GOT3 (cell line): Measurements from ENCODE around the gene AP3B1.

ENCODE experiments used
- DNase-seq: peaks from one replicate; lab custom pipeline; 2025; ENCODE audit warnings: mixed read lengths; lab: John Stamatoyannopoulos, UW

AP3B1 gene, protein sequence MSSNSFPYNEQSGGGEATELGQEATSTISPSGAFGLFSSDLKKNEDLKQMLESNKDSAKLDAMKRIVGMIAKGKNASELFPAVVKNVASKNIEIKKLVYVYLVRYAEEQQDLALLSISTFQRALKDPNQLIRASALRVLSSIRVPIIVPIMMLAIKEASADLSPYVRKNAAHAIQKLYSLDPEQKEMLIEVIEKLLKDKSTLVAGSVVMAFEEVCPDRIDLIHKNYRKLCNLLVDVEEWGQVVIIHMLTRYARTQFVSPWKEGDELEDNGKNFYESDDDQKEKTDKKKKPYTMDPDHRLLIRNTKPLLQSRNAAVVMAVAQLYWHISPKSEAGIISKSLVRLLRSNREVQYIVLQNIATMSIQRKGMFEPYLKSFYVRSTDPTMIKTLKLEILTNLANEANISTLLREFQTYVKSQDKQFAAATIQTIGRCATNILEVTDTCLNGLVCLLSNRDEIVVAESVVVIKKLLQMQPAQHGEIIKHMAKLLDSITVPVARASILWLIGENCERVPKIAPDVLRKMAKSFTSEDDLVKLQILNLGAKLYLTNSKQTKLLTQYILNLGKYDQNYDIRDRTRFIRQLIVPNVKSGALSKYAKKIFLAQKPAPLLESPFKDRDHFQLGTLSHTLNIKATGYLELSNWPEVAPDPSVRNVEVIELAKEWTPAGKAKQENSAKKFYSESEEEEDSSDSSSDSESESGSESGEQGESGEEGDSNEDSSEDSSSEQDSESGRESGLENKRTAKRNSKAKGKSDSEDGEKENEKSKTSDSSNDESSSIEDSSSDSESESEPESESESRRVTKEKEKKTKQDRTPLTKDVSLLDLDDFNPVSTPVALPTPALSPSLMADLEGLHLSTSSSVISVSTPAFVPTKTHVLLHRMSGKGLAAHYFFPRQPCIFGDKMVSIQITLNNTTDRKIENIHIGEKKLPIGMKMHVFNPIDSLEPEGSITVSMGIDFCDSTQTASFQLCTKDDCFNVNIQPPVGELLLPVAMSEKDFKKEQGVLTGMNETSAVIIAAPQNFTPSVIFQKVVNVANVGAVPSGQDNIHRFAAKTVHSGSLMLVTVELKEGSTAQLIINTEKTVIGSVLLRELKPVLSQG

DNA sequence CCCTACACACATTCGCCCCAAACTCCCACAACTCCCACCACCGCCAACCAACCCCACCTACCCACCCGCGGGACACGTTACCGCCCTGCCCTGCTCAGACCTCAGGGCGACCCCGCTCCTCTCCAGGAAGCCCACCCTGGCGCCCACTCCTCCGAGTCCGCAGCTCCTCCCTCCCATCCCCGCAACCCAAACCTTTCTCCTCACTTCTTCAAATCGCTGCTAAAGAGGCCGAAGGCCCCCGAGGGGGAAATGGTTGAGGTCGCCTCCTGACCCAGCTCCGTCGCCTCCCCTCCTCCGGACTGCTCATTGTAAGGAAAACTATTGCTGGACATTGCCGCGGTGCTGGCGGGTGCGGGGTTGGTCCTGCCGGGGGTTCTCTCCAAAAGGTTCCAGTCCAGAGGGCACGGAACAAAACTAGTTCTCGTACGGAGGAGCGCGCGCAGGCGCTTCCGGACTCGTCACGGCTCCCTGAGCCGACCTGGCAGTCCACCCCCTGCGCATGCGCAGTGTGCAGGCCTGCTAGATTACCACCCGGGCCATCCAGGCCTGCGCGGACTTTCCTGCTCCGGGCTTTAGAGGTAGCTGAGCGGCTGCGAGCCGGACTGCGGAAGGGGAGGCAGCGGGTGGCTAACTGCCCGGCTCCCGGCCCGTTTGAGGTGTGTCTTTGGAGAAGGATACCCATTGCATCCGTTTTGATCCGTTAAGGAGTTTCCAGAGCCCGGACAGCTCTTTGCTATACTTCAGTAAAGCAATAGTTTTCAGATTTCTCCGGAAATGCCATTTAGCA lies at the start of gene AP3B1:
AP3B1 (minus strand) TSS at position 451 of the 787 bp plus-strand sequence; CDS start at position 332, 119 bp downstream.
- peak; percentile 98 for DNase-seq

DNA sequence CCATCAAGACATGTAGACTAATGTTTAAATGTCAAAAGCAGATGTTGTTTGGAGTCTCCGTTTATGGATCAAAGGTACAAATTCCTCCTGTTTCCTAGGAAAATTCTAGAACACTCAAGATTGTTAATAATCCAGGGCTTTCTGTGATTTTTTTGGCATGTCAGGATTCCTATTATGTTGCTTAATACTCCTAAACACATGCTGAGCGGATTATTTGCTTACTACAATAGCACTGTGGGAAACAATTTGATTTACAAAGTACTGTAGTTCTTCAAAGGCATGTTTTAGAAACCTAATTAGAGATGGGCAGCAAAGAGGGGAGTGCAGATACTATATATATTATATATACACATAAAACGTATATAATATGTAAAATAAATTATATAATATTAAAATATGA lies 46.9 kb upstream of the AP3B1 start:
- DNase-seq = no peak

DNA sequence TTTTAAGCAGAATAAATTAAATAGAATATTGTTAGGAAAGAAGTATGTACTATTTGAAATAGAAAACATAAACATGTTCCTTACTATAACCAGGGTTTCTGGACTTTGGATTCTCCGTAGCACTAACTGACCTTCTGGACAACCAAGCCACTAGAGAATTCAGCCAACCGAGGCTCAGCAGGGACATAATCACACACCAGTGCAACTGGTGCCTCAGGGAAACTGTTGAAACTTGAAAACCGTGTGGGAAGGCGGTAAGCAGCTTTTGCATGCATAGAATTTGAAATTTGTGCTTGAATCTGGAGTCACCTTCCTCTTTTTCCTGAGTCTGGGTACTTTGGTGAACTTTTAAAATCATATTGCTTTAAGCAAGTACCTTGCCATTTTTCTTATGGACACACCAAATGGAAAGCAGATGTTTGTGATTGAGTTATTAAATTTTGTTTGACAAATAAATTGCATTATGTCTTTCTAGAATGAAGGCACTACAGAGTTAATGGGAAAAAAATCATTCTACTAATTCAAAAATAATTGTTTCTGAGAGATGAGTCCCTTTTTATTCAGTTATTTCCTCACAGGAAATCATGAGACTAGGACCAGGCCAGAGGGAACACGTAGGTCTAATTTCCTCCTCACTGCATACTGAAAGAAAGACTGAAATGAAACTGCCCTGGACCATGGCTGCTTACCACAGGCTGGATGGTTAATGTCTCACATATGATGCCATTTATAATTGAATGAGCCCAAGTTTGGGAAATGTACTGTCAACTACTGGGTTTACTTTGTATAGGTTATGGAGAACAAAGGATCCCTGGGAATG lies 45.3 kb upstream of the AP3B1 start:
- no peak for DNase-seq

DNA sequence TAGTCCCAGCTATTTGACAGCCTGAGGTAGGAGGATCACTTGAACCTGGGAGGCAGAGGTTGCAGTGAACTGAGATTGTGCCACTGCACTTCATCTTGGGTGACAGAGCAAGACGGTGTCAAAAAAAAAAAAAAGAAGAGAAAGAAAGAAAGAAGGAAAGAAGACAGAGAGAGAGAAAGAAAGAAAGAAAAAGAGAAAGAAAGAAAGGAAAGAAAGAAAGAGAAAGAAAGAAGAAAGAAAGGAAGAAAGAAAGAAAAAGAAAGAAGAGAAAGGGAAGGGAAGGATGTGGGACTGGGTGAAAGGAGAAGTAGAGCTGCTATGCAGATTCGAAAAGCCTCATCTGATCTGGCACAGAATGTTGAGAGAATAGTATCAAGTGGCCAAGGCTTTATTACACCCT lies 42.2 kb upstream of the AP3B1 start:
- DNase-seq = no peak

DNA sequence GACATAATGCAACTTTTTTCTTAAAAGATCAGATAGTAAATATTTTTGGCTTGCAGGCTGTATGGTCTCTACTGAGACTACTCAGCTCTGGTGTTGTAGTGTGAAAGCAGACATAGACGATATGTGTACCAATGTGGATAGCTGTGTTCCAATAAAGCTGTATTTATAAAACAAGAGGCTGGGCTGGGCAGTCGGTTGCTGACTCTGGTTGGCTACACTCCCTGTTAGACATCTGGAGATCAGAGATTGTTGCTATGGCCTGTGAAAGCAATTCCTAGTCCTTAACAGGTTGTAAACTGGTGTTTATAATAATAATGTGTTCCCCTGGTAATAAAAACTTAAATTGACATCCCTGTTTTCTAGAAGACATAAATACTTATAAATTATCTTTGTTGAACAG lies 41.5 kb upstream of the AP3B1 start:
- DNase-seq = no peak

DNA sequence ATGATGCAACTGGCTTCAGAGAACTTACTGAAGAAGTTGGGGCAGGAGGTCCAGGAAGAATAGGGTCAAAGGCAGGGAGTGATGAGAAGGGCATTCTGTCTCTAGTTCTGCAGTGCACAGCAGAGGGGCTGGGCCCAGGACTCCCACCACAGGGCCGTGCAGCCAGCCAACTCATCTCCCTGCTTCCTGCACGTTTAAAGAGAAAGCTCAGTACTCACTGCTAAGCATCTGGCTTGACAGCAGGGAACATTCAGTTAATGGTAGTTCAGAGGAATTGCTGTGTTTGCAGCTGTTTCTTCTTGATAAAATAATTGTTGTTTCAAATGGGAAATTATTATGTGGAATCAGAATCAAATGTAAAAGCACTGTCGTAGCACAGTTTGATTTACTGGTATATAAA lies 40.3 kb upstream of the AP3B1 start:
- no peak for DNase-seq

DNA sequence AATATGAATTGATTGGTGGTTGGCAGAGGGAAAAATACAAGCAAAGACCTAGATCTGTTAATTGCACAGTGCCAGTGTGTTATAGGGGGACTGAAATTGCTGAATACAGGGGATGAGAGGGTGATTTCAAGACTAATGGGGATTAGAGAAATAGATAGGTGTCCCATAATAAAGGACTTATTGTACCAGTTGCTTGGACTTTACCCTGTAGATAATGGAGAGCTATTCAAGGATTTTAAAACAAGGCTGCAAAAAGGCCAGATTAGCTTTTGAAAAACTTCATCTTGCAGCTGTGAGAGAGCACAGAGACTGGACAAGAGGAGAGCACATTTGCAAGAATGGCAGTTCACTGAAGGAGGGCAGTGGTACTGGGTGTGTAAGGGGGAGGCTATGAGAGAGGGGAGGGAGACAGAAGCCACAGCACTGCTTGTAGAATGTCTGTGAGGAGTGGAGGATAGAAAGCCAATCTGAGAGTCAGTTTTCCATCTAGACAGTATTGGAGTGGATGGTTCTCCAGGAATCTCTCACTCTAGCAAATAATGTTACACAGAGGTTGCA lies 37.1 kb upstream of the AP3B1 start:
- no peak for DNase-seq

DNA sequence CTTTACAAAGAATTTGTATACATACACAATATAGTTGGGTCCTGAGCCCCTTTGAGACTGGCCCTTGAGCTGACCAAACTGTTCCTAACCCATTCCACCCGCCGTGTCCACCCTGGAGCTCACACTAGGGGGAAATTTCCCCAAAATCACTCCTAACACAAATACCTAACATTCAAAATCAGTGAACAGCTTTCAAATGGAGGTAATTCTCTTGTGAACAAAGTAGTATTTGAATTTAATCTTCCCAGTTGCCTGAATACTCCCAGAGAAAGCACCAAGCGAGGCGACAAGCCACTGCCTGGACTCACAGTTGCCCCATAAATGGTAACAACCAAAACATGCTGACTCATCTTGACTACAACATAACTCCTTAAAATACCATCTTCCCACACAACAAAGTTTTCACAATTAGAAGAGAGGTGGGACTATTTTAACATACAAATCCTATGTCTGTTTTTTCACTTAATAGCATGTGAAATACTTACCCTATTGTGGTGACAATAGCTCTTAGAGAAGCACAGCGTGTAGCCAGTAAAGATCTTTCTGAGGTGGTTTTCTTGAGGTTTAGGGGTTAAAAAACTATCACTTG lies 34.2 kb upstream of the AP3B1 start:
- no peak for DNase-seq

DNA sequence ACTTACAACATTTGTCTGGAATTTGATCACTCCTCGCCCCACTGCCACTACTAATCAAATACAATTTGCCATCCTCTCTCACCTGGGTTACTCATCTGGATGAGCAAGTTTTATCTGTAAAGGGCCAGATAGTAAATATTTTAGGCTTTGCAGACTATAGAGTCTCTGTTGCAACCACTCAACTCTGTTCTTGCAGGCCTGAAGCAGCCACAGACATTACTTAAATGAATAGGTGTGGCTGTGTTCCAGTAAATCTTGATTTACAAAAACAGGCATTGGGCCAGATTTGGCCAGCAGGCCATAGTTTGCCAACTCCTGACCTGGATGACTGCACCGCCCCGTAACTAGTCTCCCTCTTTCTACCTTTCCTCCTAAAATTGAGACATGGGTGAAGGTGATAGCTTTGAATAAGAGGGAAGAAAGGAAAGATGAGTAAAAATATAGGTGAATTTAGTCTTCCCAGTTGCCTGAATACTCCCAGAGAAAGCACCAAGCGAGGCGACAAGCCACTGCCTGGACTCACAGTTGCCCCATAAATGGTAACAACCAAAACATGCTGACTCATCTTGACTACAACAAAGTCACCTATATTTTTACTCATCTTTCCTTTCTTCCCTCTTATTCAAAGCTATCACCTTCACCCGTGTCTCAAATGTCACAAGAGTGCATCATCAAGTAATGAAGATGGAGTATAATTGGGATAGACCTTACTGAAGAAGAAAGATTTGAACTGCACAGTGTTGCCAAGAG lies 33.4 kb upstream of the AP3B1 start:
- no peak for DNase-seq

DNA sequence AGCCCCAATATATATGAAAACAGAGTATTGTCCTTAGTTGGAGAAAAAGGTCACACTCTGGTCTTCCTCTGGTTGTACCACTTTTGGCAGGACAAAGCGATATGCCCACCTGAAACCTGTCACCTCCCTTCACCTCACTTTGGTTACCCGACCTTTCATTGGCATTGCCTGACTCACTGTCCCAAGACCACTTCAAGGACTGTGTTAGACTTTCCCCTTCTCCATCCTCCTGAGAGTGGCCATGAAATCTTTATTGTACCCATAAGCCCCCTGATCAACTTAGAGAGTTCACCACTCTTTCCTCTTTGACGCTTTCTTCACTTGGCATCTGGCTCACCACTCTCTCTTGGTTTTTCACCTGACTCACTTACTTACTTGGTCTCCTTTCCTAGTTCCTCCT lies 32.4 kb upstream of the AP3B1 start:
- DNase-seq = no peak

DNA sequence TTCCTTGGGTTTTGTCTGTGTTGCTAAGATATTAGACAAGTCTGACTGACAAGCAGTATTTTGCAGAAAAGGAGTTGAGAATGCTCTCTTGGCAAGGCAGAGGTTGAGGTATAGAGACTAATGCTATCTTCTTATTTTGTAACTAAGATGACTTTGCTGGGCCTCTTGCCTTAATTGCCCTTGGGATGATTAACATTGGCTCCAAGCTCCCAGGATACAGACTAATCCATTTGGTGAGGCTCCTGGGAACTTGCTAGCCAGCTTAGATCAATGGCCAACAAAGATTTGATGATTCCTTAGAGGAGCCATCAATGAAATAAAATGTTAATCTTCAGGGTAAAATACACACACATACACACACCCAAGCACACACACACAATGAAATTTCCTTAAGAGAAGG lies 28.7 kb upstream of the AP3B1 start:
- DNase-seq = no peak

DNA sequence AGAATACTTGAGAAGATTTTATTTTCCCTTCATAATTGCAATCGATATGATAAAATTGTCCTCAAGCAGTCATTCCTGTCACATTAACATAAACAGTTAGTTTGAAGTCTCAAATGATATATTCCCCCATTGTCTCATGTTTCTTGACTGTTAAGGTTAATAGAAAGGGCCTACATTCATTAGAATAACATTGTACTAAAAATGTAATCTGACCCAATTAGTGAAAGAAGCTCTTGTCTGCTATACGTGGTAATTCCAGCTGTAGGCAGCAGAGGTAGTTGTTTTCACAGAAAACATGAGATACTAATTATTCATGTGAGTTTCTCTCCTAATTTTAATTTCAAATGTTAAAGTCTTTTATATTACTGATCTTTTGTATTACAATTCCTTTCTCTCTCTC lies 25.9 kb upstream of the AP3B1 start:
- no peak for DNase-seq

DNA sequence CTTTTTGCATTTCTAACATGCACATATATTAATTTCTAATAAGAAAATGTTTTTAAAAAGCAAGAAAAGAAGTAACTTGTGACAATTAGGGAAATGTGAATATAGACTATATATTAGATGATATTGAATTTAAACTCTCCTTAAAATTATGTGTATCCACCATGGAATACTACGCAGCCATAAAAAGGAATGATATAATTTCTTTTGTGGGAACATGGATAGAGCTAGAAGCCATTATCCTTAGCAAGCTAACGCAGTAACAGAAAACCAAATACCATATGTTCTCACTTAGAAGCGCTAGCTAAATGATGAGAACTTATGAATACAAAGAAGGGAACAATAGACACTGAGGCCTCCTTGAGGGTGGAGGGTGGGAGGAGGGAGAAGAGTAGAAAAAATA lies 23.8 kb upstream of the AP3B1 start:
- no peak for DNase-seq

DNA sequence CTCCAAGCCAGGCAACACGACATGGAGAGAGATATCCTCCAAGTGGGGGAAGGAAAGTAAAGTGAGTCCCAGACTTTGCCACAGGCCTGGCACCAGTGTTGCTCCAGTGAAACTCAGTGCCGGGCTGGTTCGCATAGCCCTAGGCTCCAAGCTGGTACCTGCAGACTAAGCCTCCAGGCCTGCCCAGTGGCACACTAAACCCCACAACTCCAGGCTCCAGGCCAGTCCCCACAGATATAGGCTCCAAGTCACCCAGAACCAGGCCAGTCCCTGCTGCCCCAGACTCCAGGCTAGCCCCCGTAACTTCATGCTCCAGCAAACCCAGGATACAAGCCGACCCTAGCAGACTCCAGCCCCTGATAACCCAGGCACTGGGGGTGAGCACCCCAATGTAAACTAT lies 23.0 kb upstream of the AP3B1 start:
- DNase-seq = no peak

DNA sequence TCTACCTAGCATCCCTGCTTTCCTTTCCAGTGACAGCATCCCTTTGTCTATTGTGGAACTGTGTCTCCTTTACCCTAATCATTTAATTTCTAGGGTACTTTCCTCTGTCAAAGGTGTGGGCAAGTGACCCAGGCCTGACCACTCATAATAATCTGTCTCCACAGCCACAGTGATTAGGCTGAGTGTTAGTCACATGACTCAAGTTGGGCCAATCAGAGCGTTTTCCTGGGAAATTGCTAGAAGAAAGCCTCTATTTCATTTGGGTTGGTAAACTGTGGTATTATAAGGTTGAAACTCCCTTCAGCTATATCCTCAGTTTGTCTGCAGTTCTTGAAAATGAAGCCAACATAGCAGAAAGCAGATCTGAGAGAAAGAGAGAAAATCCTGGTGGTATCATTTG lies 14.2 kb upstream of the AP3B1 start:
- DNase-seq = no peak

DNA sequence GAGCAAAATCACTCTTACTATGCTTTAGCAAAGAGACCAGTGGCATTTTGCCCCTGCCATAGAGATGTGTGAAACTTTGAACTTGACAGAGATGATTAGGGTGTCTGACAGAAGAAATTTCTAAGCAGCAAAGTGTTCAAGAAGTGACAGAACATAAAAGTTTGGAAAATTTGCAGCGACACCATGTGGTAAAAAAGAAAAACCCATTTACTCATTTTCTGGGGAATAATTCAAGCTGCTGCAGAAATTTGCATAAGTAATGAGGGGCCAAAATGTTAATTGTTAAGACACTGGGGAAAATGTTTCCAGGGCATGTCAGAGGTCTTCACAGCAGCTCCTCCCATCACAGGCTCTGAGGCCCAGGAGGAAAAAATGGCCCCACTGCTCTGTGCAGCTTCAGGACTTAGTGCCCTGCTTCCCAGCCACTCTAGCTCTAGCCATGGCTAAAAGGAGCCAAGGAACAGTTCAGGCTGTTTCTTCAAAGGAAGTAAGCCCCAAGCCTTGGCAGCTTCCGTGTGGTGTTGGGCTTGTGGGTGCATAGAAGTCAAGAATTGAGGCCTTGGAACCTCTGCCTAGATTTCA lies 6.1 kb upstream of the AP3B1 start:
- no peak for DNase-seq

DNA sequence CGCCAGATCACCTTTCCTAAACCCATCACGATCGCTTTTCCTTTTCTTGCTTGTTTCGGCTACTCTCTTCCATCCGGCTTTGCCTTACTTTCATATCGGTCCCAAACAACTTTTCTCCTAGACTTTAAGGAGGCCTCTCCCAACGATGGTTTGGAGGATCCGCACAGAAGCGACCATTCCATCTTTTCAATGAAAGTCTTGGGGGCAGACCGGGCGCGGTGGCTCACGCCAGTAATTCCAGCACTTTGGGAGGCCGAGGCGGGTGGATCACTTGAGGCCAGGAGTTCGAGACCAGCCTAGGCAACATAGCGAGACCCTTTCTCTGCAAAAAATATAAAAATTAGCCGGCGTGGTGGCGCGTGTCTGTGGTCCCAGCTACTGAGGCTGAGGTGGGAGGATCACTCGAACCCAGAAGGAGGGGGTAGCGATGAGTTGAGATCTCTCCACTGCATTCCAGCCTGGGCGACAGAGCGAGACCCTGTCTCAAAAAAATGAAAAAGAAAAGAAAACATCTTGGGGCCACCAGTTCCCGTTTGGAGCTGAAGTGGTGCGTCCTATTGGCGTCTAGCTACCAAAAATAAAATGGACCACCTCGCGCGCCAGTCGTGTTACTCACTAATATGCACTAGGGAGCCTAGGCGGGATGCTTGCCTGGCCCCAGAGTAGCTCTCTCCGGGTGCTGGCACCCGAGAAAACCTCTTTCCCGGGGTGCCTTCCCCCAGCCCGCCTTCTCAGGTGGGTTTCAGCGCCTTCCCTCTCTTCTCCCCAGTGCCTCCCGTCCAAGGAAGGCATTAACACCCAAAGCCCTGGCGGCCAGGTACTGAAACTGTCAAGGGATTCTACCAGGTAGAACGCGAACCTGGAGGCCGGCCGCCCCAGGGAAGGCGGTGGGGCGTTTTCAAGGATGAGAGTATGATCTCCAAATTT lies 800 bp upstream of the AP3B1 start:
- no peak for DNase-seq

DNA sequence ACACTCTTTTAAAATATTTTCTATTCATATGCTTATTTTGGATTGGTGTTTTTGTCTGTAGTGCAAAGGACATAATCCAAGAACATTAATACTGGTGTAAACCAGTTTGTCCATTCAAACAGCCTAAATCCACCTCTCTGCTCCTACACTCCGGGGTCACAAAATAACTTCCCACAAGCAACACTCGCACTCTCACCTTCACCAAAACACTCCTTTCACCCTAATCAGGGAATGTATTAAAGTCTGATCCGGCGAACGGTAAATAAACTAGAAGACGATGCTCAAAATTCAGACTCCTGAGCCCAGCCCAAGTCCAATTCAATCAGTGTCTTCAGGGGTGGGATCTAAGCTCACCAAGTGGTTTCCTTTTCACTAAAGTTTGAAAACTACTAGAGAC lies 649 bp downstream of the AP3B1 start:
- no peak for DNase-seq
